Fibroblast of pulmonary artery (primary cell): ENCODE data around the gene PTGR1.

ENCODE experiments used
- DNase-seq: peaks from one replicate; pipeline ENCODE4 v3.0.0-alpha.2; 2010; ENCODE audit warnings: low read depth
- H3K4me3 ChIP-seq: replicated peaks from 2 replicates; pipeline ENCODE4 v1.5.1; 2011; ENCODE audit warnings: low read depth, mild to moderate bottlenecking, control low read depth, low read length, moderate library complexity
- TF ChIP-seq, protein P1 (sequence below): IDR thresholded peaks from 2 replicates; pipeline ENCODE4 v1.5.1; 2011; ENCODE audit warnings: mild to moderate bottlenecking, control low read depth, low read length, inconsistent platforms; ENCODE audit errors: missing control alignments

The PTGR1 gene

DNA sequence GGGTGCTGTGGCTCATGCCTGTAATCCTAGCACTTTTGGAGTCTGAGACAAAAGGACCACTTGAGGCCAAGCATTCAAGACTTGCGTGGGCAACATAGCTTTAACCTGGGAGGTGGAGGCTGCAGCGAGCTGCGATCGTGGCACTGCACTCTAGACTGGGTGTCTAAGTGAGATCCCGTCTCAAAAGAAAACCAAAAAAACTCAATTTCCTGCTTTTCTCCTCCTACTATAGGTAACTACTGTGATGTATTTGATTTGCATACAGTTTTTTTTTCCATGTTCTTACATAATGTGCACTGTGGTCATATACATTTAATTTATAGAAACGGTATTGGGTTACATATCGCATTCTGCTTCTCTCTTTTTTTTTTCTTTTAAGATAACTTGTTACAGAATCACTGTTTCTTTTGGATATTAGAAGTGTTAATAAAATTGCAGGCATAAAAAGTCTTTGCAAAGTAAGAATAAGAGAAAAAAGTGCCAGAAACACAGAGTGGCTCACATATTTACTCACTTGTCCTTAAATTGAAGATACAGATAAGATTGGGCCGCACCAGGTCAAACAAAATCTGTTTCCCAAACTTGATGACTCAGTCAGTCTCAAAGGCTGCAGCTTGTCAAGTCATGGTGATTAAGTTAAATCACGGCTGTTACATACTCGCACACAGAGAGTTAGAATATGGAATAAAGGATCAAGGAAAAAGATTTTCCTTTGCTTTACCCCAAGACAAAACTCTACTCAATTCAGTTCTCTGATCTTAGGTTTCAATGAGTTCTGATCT is 2.0 kb upstream of the PTGR1 start:
- TF ChIP-seq, protein P1, sequence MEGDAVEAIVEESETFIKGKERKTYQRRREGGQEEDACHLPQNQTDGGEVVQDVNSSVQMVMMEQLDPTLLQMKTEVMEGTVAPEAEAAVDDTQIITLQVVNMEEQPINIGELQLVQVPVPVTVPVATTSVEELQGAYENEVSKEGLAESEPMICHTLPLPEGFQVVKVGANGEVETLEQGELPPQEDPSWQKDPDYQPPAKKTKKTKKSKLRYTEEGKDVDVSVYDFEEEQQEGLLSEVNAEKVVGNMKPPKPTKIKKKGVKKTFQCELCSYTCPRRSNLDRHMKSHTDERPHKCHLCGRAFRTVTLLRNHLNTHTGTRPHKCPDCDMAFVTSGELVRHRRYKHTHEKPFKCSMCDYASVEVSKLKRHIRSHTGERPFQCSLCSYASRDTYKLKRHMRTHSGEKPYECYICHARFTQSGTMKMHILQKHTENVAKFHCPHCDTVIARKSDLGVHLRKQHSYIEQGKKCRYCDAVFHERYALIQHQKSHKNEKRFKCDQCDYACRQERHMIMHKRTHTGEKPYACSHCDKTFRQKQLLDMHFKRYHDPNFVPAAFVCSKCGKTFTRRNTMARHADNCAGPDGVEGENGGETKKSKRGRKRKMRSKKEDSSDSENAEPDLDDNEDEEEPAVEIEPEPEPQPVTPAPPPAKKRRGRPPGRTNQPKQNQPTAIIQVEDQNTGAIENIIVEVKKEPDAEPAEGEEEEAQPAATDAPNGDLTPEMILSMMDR = no peak
- no peak overlapping the region for H3K4me3 ChIP-seq
- DNase-seq = peak; percentile 74

DNA sequence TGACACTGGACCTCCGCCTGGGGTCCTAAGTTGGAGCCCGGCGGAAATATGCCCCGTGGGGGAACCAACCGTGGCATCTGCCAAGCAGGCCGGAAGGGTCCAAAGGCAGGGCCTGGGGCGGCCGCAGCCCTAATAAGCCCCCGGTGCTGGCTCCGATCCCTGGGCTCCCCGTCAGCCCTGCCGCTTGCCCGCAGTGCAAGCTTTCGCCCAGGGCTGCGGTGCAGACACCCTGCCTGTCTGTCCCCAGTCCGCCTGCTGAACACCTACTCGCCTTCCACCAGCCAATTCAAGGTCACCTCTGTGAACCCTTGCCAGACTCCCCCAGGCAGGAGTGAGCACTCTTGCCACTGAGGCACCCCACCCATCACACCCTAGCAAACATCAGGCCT is 502 bp upstream of the PTGR1 start:
- no peak for DNase-seq
- peak overlapping the region; percentile 80 for H3K4me3 ChIP-seq
- TF ChIP-seq, protein P1 = no peak

DNA sequence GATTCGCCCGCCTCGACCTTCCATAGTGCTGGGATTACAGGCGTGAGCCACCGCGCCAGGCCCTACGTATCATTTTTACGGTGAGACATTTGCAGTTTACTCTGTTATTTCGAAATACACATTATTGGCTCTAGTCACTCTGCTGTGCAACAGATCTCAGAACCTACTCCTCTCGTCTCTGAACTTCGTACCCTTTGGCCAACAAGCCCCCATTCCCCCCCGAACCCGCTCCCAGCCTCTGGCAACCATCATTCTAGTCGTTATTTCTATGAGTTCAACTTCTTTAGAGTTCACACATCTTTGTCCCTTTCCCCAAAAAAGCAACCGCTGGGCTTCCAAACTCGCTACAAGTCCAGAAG is 735 bp downstream of the PTGR1 start:
- H3K4me3 ChIP-seq = peak overlapping the region; percentile 80
- peak; percentile 63 for DNase-seq
- TF ChIP-seq, protein P1 = no peak

DNA sequence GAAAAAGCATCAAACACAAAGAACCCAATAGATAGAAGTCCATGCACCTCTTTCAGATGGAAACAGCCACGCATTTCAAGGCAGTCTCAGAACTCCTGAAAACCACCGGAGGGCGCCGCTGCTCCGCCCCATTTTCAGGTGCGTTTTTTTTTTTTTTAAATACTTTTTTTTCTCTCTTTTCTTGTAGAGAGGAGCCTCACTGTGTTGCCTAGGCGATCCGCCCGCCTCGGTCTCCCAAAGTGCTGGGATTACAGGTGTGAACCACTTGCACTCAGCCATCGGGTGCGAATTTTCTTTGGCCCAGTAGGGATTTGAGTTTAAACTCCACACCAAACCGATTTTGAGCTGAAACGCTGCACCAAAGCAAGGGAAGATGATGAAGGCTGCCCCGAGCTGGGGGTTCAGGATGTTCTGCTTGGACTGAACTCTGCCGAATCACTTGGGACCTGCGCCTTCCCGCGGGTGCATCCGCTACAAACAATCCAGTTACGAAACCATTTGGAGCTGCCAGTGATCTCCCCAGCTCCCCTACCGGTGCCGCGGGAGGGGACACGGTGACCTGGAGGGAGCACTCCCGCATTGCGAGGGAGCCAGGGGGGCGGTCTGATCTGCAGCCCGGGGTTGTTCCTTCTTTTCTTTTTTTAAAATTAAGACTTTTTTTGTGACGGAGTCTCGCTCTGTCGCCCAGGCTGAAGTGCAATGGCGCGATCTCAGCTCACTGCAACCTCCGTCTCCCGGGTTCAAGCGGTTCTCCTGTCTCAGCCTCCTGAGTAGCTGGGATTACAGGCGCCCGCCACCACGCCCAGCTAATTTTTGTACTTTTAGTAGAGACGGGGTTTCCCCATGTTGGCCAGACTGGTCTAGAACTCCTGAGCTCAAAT is 1.4 kb downstream of the PTGR1 start:
- peak; percentile 78 for DNase-seq
- TF ChIP-seq, protein P1 = peak; percentile 70
- peak overlapping the region; percentile 80 for H3K4me3 ChIP-seq

DNA sequence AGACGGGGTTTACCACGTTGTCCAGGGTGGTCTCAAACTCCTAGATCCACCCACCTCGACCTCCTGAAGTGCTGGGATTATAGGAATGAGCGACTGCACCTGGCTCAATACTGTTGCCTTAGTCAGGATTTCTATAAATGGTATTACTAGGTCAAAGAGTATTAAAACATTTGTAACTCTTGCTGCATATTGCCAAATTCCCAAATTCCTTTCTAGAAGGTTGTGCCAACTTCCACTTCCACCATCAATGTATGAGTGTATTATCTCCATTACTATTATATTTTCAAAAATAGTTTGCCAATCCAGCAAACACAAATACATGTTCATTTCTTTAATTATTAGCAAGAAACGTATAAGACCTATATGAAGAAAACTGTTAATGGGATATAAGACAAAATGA is 10.6 kb downstream of the PTGR1 start:
- H3K4me3 ChIP-seq = no peak overlapping the region
- TF ChIP-seq, protein P1 = no peak
- DNase-seq = peak; percentile 36

DNA sequence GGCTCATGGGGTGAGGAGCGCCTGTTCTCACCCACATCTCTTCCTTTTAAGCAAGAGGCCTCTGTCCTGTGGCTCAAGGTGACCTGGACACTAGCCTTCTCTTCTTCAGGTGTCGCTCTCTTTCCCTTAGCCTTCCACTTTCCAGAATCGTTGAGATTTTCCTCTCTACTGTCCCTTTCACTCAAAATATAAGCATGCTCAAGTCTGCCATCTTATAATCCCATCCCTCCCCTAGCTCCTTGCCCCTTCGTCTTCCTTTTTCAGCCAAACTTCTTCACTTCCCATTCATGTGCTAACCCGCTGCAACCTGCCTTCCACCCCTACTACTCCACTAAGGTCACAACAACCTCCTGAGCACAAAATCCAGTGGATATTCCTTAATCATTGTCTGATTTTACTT is 13.1 kb downstream of the PTGR1 start:
- DNase-seq = no peak

More for the DNA sequence above, 13.1 kb downstream of the PTGR1 start:
- TF ChIP-seq, protein P1 = no peak
- H3K4me3 ChIP-seq = no peak overlapping the region
